B cell (primary cell): ENCODE data around the gene TOP2B. TPM values are rescaled to one million over a fixed set of nuclear protein-coding genes. Genes with fewer than 3 reads are reported as not detected.

Source experiments
- ATAC-seq: fragments of 200-7000 bp; cut with Tn5 transposase; one replicate; pipeline ENCODE4 v1.10.0; 2021; ENCODE audit warnings: low read depth, mild to moderate bottlenecking, moderate number of reproducible peaks, moderate library complexity
- CTCF ChIA-PET: fragments of 350-600 bp; sonication (Branson Sonifier 250); formaldehyde crosslinking; loops from one replicate; lab custom pipeline; 2021; ENCODE audit warnings: antibody characterized with exemption, inconsistent platforms; lab: Charles Lee
- POLR2A ChIA-PET: fragments of 350-600 bp; sonication (Branson Sonifier 250); formaldehyde crosslinking; loops from one replicate; lab custom pipeline; 2021; ENCODE audit warnings: antibody characterized with exemption; lab: Charles Lee
- DNase-seq: peaks from one replicate; pipeline ENCODE4 v3.0.0; 2013
- H2AFZ ChIP-seq: 2 replicates; pipeline ENCODE4 v1.6.1; 2012; ENCODE audit warnings: mild to moderate bottlenecking, low read depth, low read length; ENCODE audit not compliant: insufficient read depth, poor library complexity, severe bottlenecking
- H3K27ac ChIP-seq, 2 donors: 1 replicate in 1 of 2; 2 replicates in 1 of 2; pipeline ENCODE4 v1.5.1; 2012 to 2013; ENCODE audit warnings: low read length in 2 of 2, mild to moderate bottlenecking in 2 of 2, moderate library complexity in 1 of 2
- H3K27me3 ChIP-seq, 4 experiments: fragments of 200-600 bp in 1 of 4; sonication (generic) in 1 of 4; replicated peaks in 1 of 4; 1 replicate in 2 of 4; 2 replicates in 2 of 4; pipeline versions ENCODE4 v1.6.1 to v1.7.0; 2013 to 2016; ENCODE audit warnings: low read length in 3 of 4, mild to moderate bottlenecking in 2 of 4, mixed read lengths in 1 of 4, moderate library complexity in 1 of 4; ENCODE audit not compliant: insufficient read depth in 4 of 4, control insufficient read depth in 3 of 4; ENCODE audit errors: control extremely low read depth in 1 of 4
- H3K36me3 ChIP-seq, 2 experiments: replicated peaks in 1 of 2; 1 replicate in 1 of 2; 2 replicates in 1 of 2; pipeline versions ENCODE4 v1.6.1 to v1.7.1; 2013; ENCODE audit warnings: low read length in 1 of 2; ENCODE audit not compliant: insufficient read depth in 2 of 2, control insufficient read depth in 1 of 2; ENCODE audit errors: control extremely low read depth in 1 of 2, extremely low read depth in 1 of 2
- H3K4me1 ChIP-seq, 2 donors: fragments of 200-600 bp in 1 of 2; sonication (generic) in 1 of 2; 1 replicate in 1 of 2; 2 replicates in 1 of 2; pipeline versions ENCODE4 v1.5.1 to v1.6.1; 2013 to 2017; ENCODE audit warnings: low read length in 2 of 2; ENCODE audit not compliant: control insufficient read depth in 2 of 2, insufficient read depth in 2 of 2
- H3K4me2 ChIP-seq: replicated peaks from 2 replicates; pipeline ENCODE3; 2012; ENCODE audit warnings: mild to moderate bottlenecking, low read depth, low read length; ENCODE audit not compliant: poor library complexity, severe bottlenecking
- H3K4me3 ChIP-seq, 5 experiments: fragments of 200-600 bp in 1 of 5; sonication (generic) in 1 of 5; 1 replicate in 3 of 5; 2 replicates in 2 of 5; pipeline versions ENCODE4 v1.5.1 to v1.7.0; 2011 to 2016; ENCODE audit warnings: low read length in 4 of 5, mild to moderate bottlenecking in 4 of 5, low read depth in 2 of 5, control low read depth in 1 of 5, moderate library complexity in 1 of 5; ENCODE audit not compliant: insufficient read depth in 1 of 5; ENCODE audit errors: control extremely low read depth in 1 of 5, extremely low read depth in 1 of 5
- H3K79me2 ChIP-seq: fragments of 200-600 bp; sonication (generic); one replicate; pipeline ENCODE4 v1.6.0; 2016; ENCODE audit warnings: low read length; ENCODE audit not compliant: control insufficient read depth, insufficient read depth
- H3K9ac ChIP-seq: fragments of 200-600 bp; sonication (generic); 2 replicates; pipeline ENCODE4 v1.6.1; 2017; ENCODE audit warnings: mild to moderate bottlenecking, low read length, moderate library complexity
- H3K9me3 ChIP-seq, 3 donors: one replicate each; pipeline versions ENCODE4 v1.6.1 to v1.7.1; 2013; ENCODE audit warnings: low read length in 2 of 3; ENCODE audit not compliant: control insufficient read depth in 2 of 3, insufficient read depth in 1 of 3; ENCODE audit errors: control extremely low read depth in 1 of 3
- H4K20me1 ChIP-seq: 2 replicates; pipeline ENCODE4 v1.6.0; 2012; ENCODE audit warnings: mild to moderate bottlenecking, low read length; ENCODE audit not compliant: insufficient read depth, control insufficient read depth, poor library complexity, severe bottlenecking
- H3K27ac Mint-ChIP-seq: one replicate; pipeline ENCODE4 v1.8.0; 2021; ENCODE audit warnings: mixed read lengths
- H3K27me3 Mint-ChIP-seq: one replicate; pipeline ENCODE4 v1.8.0; 2021; ENCODE audit warnings: mixed read lengths
- H3K4me1 Mint-ChIP-seq: one replicate; pipeline ENCODE4 v1.8.0; 2021; ENCODE audit warnings: mixed read lengths
- H3K4me3 Mint-ChIP-seq: one replicate; pipeline ENCODE4 v1.8.0; 2021; ENCODE audit warnings: mixed read lengths
- H3K9me3 Mint-ChIP-seq: one replicate; pipeline ENCODE4 v1.8.0; 2022; ENCODE audit warnings: mixed read lengths; ENCODE audit not compliant: insufficient read depth
- CTCF ChIP-seq: fragments of 200-600 bp; IDR thresholded peaks from one replicate; pipeline ENCODE4 v1.8.0; 2022; ENCODE audit warnings: antibody characterized with exemption, mild to moderate bottlenecking
- EZH2 ChIP-seq: IDR thresholded peaks from 2 replicates; pipeline ENCODE4 v1.6.1; 2012; ENCODE audit warnings: borderline replicate concordance, low read depth, mild to moderate bottlenecking, moderate library complexity, low read length; ENCODE audit not compliant: insufficient read depth, poor library complexity, severe bottlenecking
- WGBS: methylation state at CpG from one replicate; pipeline ENCODE4 v1.1.5; 2013; ENCODE audit warnings: missing lambda C conversion rate; ENCODE audit not compliant: insufficient coverage; 5-methylcytosine and 5-hydroxymethylcytosine counted together
- intact Hi-C: fragments of 100-400 bp; cut with micrococcal nuclease; formaldehyde crosslinking; loops from one replicate; pipeline ENCODE4 v1.10.0; 2022
- polyA plus RNA-seq: library from polyadenylated mRNA; depleted of rRNA; stranded (reverse); fragments of >200 nt; gene quantifications from 2 replicates; pipeline ENCODE4 v1.2.3, GENCODE V29; 2012
- total RNA-seq, 2 donors: library from RNA; stranded (reverse); fragments of 120-200 nt in 1 of 2; gene quantifications; 1 replicate in 1 of 2; 2 replicates in 1 of 2; pipeline versions ENCODE4 v1.2.3 to v1.2.4, GENCODE V29; 2013 to 2022

Gene TOP2B
- total and polyA plus RNA-seq, 2 donors (not counting 1 experiment from before 2014, with no cell fraction given): 22.2 to 149 TPM

DNA sequence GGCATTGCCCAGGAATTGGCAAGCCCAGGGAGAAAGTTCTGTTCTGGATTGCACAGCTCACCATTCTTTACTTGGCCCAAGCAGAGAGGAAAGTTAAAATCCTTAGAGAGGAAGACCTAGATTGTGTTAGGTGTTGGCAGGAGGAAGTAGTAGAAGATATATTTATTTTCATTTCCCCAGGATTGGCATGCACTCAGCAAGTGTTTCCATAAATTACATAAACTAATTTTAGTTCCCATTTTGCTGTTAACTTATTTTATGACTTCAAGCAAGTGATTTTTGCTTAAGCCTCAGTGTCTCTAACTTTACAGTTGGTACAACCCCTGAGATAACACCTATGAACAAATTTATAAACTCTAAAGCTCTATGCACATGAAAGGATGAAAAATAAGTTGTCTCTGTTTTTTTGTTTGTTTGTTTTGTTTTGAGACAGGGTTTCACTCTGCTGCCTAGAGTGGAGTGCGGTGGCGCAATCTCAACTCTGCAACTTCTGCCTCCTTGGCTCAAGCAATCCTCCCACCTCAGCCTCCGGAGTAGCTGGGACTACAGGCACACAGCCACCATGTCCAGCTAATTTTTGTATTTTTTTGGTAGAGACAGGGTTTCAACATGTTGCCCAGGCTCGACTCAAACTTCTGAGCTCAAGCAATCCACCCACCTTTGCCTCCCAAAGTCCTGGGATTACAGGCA, 31.2 kb upstream of the TOP2B start:
- H3K9me3 ChIP-seq: no peaks in the 10 kb centered on the region
- no peak overlapping the region for H3K4me2 ChIP-seq
- no peaks in the 10 kb centered on the region for H3K4me1 Mint-ChIP-seq
- ChIA-PET POLR2A (no interaction called here), CTCF (interaction anchor here (1.2 kb wide), 1 partner anchor 47 kb away, joined by 4 read pairs; no protein-coding TSS in a partner anchor)
- H3K9ac ChIP-seq: no peak overlapping the region
- WGBS: no CpG with 5 or more reads among the region's 4 CpGs
- H2AFZ ChIP-seq: no peak overlapping the region
- DNase-seq (no peak), ATAC-seq (no peak)
- TF ChIP-seq CTCF: no peak
- H3K27me3 ChIP-seq: no peaks in the 10 kb centered on the region
- H3K27ac Mint-ChIP-seq: no peak overlapping the region
- no peaks in the 10 kb centered on the region for H3K36me3 ChIP-seq
- no peaks in the 10 kb centered on the region for H3K9me3 Mint-ChIP-seq
- no peak overlapping the region for H3K4me3 ChIP-seq
- no peaks in the 10 kb centered on the region for H3K4me1 ChIP-seq
- no peaks in the 10 kb centered on the region for H3K79me2 ChIP-seq
- no peak overlapping the region for H3K27ac ChIP-seq
- H3K27me3 Mint-ChIP-seq: no peaks in the 10 kb centered on the region
- no peak overlapping the region for H3K4me3 Mint-ChIP-seq
- intact Hi-C loops: no loop called here
- no peaks in the 10 kb centered on the region for H4K20me1 ChIP-seq

- no CpG with 5 or more reads among the region's 3 CpGs for WGBS
- Histone ChIP-seq H3K27ac (no peak overlapping the region), H3K9me3 (no peaks in the 10 kb centered on the region), H3K4me3 (no peak overlapping the region), H3K79me2 (no peaks in the 10 kb centered on the region), H4K20me1 (no peaks in the 10 kb centered on the region), H3K9ac (no peak overlapping the region), H3K4me2 (no peak overlapping the region), H2AFZ (no peak overlapping the region), H3K4me1 (no peaks in the 10 kb centered on the region), H3K27me3 (no peaks in the 10 kb centered on the region), H3K36me3 (no peaks in the 10 kb centered on the region)
- Mint-ChIP-seq H3K9me3 (no peaks in the 10 kb centered on the region), H3K27ac (no peak overlapping the region), H3K4me1 (no peaks in the 10 kb centered on the region), H3K4me3 (no peak overlapping the region), H3K27me3 (no peaks in the 10 kb centered on the region)
- DNase-seq: no peak
- ATAC-seq: no peak
- CTCF ChIA-PET: no interaction called here
- intact Hi-C loops: no loop called here
- POLR2A ChIA-PET: no interaction called here
- TF ChIP-seq EZH2: no peak
- no peak for TF ChIP-seq CTCF
Measured at GRCh38 chr3:25693238-25693637, 28.5 kb upstream of the TOP2B start.
